ENCODE results near the gene MDP1.
"Not testable (repeated sequence)": the region's sequence is repeated elsewhere in the genome, so short reads cannot be mapped to it uniquely, and the experiment has no call there.

The MDP1 gene

DNA sequence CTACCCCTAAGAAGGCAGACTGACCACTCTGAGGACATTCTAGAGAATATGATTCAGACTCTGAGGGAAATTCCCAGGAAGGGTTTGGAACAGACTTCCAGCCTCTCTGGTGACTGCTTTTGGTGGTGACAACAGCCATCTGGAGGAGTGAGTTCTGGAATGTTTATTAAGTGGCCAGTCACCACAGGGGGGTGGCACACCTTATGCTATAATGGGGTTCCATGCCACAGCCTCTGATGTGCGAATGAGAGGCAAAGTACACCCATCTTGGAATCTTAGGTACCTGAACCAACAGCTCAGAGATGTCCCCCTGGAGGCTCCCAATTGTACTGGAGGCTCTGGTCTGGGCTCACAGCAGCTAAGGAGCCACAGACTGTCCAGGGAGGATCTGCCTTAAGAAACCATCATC is 36.0 kb upstream of the MDP1 start:
- no peak overlapping the region for H3K4me3 ChIP-seq (ENCODE audit: low read depth, low read length)

DNA sequence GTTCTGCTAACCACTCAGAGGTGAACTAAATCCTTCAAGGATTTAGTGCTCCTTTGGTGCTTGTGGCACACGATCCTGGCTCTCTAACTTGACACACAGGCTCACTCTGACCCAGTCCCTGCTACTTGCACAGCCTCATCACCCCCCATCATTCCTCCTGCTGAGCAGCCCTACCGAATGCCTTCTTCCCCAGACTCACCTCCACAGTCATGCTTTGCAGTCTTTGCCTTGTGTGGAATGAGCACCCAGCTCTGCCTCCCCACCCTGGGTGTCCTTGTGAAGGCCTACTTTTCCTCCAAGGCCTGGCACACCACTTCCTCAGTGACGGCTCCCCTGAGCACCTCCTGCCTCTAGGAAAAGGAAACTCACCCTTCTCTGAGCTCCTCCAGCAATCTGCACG is 34.5 kb upstream of the MDP1 start:
- no peak overlapping the region for H3K4me3 ChIP-seq (ENCODE audit: low read depth, low read length)

DNA sequence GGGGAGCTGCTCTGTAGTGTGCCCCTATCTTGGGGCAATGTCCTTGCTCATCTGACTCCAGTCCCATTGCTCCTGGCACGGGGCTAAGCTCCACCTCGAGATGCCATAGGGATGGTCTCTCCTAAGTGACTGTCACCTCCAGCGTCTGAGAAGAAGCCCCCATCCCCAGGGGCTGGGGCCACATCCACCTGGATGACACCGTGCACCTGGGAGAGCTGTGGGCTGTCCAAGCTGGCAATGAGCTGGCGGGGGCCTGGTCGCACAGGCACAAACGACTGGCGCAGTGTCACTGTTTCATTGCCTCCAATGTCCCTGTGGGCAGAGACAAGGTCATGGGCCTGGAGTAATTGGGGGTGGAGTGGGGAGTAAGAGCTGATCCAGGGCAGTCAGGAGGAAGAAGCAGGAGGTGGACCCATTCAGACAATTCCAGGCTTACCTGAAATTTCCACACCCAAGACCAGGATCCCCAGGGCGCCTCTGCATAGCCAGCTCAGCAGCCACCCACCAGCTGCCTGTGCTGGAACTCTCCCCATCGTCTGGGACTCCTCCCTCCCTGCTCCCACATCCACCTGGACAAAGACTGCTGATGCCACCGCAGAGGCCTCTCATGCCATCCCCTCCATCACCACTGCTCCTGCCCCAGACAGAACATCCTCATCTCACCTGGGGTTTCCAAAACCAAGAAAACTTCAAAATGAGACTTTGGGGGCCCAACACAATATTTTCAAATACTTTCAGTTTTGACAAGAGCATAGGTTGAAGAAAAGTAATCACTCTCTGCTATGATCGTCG is 33.6 kb upstream of the MDP1 start:
- no peak overlapping the region for H3K4me3 ChIP-seq (ENCODE audit: low read depth, low read length)

DNA sequence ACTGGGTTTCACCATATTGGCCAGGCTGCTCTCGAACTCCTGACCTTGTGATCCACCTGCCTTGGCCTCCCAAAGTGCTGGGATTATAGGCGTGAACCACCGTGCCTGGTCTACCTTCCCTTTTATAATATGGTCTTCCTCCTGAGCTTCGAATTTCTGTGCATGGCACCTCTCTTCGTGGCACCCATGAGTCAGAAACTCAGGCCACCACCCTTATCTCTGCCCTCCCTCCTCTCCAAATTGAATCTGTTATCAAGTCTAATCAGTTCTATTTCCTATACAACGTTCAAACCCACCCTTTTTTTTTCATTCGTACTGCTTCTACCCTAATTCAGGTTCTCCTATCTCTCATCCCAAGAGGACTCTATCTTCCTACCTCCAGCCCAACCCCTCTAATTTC is 31.6 kb upstream of the MDP1 start:
- no peak overlapping the region for H3K4me3 ChIP-seq (ENCODE audit: low read depth, low read length)

- no peak overlapping the region for H3K4me3 ChIP-seq (ENCODE audit: low read depth, low read length)
Observed at GRCh38 chr14:24246765-24247212, 30.9 kb upstream of the MDP1 start.

DNA sequence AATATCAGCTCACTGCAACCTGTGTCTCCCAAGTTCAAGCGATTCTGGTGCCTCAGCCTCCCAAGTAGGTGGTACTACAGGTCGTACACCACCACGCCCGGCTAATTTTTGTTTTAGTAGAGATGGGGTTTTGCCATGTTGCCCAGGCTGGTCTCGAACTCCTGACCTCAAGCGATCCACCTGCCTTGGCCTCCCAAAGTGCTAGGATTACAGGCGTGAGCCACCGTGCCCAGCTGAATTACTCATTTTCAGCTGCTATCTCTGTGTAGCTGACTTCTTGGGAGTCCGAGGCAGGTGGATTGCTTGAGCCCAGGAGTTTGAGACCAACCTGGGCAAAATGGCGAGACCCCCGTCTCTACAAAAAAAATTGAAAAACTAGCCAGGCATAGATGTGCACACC is 29.5 kb upstream of the MDP1 start:
- H3K4me3 ChIP-seq (ENCODE audit: low read depth, low read length): not testable (repeated sequence)

- peak overlapping the region; percentile 0 for H3K4me3 ChIP-seq (ENCODE audit: low read depth, low read length)
Observed at GRCh38 chr14:24243336-24243836, 27.5 kb upstream of the MDP1 start.

DNA sequence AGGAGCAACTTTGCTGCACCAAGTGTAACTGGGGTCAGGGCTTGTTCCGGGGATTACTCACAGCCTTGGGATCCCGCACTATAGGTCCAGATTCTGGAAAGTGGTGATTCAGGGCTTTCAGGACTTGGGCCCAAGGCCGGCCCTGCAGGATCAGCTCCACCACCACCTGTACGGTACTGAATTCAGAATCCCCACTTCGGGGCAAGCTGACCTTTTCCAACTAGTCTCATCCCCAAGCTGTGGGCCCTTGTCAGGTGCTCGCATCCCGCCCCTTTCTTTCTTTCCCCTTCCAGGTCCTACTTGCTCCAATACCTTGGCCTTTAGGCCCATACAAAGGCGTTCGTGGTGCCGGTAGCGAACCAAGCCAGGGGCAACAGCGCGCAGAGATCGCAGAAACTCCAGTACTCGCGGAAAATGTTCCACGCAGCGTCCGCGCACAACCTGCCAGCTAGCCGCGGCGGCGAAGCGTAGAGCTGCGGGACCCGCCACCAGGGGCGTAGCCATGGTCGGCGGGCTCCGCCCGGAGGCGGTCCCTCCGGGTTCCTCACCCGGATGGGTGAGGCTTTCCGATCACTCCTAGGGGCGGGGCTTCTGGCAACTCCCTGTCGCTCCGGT is 26.1 kb upstream of the MDP1 start:
- H3K4me3 ChIP-seq (ENCODE audit: low read depth, low read length): peak overlapping the region; percentile 89

DNA sequence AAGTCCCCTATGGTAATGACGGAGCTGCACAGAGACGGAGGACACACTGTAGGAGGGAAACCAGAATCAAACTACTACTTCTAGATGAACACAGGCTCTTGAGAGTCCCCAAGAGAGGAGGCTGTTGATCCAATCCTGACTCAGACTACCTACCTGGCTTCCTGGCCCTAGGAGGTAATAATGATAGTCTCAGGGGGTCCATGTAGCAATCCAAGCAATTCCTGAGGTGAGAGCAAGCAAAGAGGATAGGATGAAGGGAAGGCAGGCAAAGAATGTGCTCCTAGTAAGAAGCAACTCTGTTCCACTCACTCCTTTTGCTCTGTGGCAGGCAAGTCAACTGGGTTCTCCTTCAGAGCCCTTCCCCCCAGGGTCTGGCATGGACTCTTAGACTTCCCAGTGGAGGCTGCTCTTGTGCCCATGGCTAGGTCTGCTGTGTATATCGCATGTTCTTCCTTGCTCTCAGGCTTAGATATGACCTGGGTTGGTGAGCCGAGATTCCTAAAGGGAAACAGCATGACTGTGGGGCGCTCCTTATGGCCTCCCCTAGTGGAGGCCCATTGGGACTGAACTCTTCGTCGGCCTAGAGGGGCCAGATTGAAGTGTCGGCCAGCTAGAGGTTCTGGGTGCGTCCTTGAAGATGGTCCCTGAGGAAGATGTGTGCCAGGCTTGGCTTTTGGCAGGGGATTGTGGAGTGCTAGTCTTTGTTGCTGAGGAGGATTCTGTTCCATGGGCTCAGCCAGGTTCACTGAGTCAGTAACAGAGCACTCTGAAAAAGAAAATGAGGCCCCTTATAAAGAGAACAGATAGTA is 24.4 kb upstream of the MDP1 start:
- H3K4me3 ChIP-seq (ENCODE audit: low read depth, low read length): no peak overlapping the region

GRCh38 chr14:24238527-24239037 is 22.7 kb upstream of the MDP1 start:
- no peak overlapping the region for H3K4me3 ChIP-seq (ENCODE audit: low read depth, low read length)

DNA sequence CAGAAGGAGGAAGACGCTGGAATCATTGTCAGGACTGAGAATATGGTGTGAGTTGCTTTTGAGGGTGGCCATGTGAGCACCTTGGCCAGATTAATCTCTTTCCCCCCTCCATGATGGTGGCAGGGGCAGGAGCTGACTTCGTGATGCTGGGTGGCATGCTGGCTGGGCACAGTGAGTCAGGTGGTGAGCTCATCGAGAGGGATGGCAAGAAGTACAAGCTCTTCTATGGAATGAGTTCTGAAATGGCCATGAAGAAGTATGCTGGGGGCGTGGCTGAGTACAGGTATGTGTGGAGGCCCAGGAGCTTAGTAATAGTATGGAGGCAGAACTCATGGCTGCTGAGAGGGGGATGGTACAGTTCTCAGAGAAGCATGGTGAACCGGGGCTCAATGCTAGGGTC is 22.3 kb upstream of the MDP1 start:
- H3K4me3 ChIP-seq (ENCODE audit: low read depth, low read length): no peak overlapping the region

- no peak overlapping the region for H3K4me3 ChIP-seq (ENCODE audit: low read depth, low read length)
Observed at GRCh38 chr14:24237463-24237955, 21.6 kb upstream of the MDP1 start.

- no peak overlapping the region for H3K4me3 ChIP-seq (ENCODE audit: low read depth, low read length)
Observed at GRCh38 chr14:24236689-24237462, 21.0 kb upstream of the MDP1 start.

GRCh38 chr14:24235804-24236688 is 20.2 kb upstream of the MDP1 start:
- H3K4me3 ChIP-seq (ENCODE audit: low read depth, low read length): no peak overlapping the region

- no peak overlapping the region for H3K4me3 ChIP-seq (ENCODE audit: low read depth, low read length)
Observed at GRCh38 chr14:24234095-24235005, 18.5 kb upstream of the MDP1 start.

DNA sequence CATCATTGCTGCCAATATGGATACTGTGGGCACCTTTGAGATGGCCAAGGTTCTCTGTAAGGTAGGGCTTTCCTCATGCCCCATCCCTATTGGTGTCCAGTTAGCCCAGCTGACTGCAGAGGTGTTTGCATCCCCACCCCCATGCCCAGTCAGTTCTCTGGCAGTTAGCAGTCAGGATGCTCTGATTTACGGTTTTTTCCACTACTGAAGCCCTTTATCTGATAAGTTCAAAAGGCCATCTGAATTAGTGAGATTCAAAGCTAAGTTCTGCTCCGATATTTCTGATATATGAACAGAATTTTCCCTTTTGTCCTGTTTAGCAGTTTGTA is 17.6 kb upstream of the MDP1 start:
- peak overlapping the region; percentile 97 for H3K4me3 ChIP-seq (ENCODE audit: low read depth, low read length)

DNA sequence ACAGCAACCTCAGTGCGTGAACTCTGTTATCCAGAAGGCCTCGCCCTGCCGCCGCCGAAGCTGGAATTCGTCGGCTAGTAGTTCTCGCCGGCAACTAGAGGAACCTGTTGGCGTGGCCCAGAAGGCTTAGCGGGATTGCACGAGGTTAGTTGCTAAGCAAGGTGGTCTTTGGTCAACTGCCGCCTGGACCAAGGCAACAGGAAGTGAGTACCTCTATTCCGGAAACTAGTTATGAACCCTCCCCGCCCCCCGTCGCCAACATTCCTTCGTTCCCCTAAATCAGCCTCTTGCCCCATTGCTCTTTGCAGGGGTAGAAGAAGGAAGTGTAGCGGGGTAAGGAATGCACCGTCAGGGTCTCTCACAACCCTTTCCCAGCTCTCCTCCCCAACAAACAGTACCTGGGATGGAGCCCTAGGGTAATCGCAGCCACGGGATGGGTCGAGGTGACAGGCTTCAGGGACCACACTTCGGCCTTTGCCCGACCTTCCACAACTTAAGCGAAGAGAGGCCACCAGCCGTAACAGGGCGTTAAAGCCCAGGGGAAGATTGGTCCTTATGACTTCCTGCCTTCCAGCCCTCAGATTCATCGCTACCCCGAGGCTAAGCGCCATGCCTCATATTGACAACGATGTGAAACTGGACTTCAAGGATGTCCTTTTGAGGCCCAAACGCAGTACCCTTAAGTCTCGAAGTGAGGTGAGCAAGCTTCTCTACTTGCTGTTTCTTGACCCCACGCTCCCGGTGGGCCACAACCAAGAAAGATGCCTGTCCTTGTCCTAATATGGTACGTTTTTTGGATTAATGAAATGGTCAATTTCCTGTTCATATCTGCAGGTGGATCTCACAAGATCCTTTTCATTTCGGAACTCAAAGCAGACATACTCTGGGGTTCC is 17.0 kb upstream of the MDP1 start, which contains the start of gene GMPR2:
Gene GMPR2 (plus strand): TSS at position 285 of the 893 bp plus-strand sequence. CDS start 325 bp downstream, at position 610.
- peak within 1 kb of the TSS; percentile 97 for H3K4me3 ChIP-seq (ENCODE audit: low read depth, low read length)

All from iPS-11a (cell line).